ENCODE measurements around the gene ANAPC7.

The ANAPC7 gene

DNA sequence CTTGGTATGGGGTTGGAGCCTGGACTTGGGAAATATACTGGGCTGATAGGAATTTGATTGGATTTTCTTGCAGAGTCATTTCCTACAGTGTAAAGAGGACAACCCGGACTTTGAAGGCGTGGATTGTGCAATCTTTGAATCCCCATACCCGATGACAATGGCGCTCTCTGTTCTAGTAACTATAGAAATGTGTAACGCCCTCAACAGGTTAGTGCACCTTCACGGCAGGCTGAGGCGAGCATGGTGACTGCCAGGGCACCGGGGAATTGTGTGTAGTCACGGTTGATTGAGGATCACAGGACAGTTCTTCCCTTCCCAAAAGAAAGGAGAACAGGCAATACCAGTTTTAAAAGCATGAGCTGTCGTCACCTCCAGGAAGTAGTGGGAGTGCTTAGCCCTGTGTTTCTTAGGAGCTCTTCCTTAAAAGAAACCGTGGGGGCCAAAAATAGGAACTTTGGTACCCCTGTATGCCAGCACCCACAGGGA lies 58.3 kb downstream of the ANAPC7 start:
- no peaks in the 10 kb centered on the region for H3K27me3 ChIP-seq (ENCODE audit: insufficient read depth, low read length, poor library complexity)
- no peak overlapping the region for H2AFZ ChIP-seq (ENCODE audit: low read depth, low read length)
- H3K27ac ChIP-seq (ENCODE audit: low read length): no peak overlapping the region
- peaks cover 99% of the 10 kb centered on the region for H3K36me3 ChIP-seq (ENCODE audit: insufficient read depth, low read length)
- H3K79me2 ChIP-seq (ENCODE audit: insufficient read depth, low read length): no peaks in the 10 kb centered on the region
- no peaks in the 10 kb centered on the region for H3K9me3 ChIP-seq (ENCODE audit: insufficient read depth, low read length, severe bottlenecking)
- no peak overlapping the region for H3K9ac ChIP-seq (ENCODE audit: low read depth, low read length)
- no peak overlapping the region for H3K4me3 ChIP-seq (ENCODE audit: low read depth in 1 of 2, low read length in 2 of 2)
- DNase-seq (no peak), ATAC-seq (ENCODE audit: insufficient read depth, low read depth) (no peak)
- no peak overlapping the region for H3K4me2 ChIP-seq (ENCODE audit: insufficient read depth, low read length)
- TF ChIP-seq EZH2 (IDR thresholded peaks at IDR 0.05; ENCODE audit: borderline replicate concordance, low read depth, low read length, severe bottlenecking): no peak
- TF ChIP-seq, protein P1, sequence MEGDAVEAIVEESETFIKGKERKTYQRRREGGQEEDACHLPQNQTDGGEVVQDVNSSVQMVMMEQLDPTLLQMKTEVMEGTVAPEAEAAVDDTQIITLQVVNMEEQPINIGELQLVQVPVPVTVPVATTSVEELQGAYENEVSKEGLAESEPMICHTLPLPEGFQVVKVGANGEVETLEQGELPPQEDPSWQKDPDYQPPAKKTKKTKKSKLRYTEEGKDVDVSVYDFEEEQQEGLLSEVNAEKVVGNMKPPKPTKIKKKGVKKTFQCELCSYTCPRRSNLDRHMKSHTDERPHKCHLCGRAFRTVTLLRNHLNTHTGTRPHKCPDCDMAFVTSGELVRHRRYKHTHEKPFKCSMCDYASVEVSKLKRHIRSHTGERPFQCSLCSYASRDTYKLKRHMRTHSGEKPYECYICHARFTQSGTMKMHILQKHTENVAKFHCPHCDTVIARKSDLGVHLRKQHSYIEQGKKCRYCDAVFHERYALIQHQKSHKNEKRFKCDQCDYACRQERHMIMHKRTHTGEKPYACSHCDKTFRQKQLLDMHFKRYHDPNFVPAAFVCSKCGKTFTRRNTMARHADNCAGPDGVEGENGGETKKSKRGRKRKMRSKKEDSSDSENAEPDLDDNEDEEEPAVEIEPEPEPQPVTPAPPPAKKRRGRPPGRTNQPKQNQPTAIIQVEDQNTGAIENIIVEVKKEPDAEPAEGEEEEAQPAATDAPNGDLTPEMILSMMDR (IDR thresholded peaks at IDR 0.05; ENCODE audit: borderline replicate concordance, extremely low read depth, low read length, poor library complexity, severe bottlenecking): no peak
- peaks cover 11% of the 10 kb centered on the region for H4K20me1 ChIP-seq (ENCODE audit: insufficient read depth, low read length)
- no peaks in the 10 kb centered on the region for H3K4me1 ChIP-seq (ENCODE audit: insufficient read depth, low read length)

DNA sequence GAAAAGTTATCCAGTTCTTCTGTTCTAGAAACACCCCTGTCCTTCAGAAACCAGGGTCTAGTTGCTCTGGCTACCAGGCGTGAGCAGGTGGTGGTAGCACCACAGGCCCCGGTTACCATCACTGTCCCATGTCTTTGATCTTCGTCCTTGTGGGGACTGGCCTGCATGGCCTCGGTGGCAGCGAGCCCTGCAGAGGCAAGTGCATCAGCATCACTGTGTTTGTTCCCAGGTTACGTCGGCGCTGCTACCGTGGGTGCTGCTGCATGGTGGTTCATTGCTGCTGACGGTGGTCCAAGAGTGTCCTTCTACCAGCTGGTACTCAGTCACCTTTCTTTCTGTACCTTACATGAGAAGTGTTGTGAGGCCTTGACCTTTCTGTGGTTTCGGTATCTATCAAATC lies 58.9 kb downstream of the ANAPC7 start:
- H3K4me2 ChIP-seq (ENCODE audit: insufficient read depth, low read length): no peak overlapping the region
- no peak for TF ChIP-seq EZH2 (IDR thresholded peaks at IDR 0.05; ENCODE audit: borderline replicate concordance, low read depth, low read length, severe bottlenecking)
- TF ChIP-seq, protein P1 (IDR thresholded peaks at IDR 0.05; ENCODE audit: borderline replicate concordance, extremely low read depth, low read length, poor library complexity, severe bottlenecking): no peak
- H3K9me3 ChIP-seq (ENCODE audit: insufficient read depth, low read length, severe bottlenecking): no peaks in the 10 kb centered on the region
- H3K4me1 ChIP-seq (ENCODE audit: insufficient read depth, low read length): no peaks in the 10 kb centered on the region
- DNase-seq (no peak), ATAC-seq (ENCODE audit: insufficient read depth, low read depth) (no peak)
- no peak overlapping the region for H3K9ac ChIP-seq (ENCODE audit: low read depth, low read length)
- peaks cover 11% of the 10 kb centered on the region for H4K20me1 ChIP-seq (ENCODE audit: insufficient read depth, low read length)
- no peaks in the 10 kb centered on the region for H3K27me3 ChIP-seq (ENCODE audit: insufficient read depth, low read length, poor library complexity)
- H3K27ac ChIP-seq (ENCODE audit: low read length): no peak overlapping the region
- H3K36me3 ChIP-seq (ENCODE audit: insufficient read depth, low read length): peaks cover 100% of the 10 kb centered on the region
- no peak overlapping the region for H3K4me3 ChIP-seq (ENCODE audit: low read depth in 1 of 2, low read length in 2 of 2)
- H3K79me2 ChIP-seq (ENCODE audit: insufficient read depth, low read length): no peaks in the 10 kb centered on the region
- H2AFZ ChIP-seq (ENCODE audit: low read depth, low read length): no peak overlapping the region

DNA sequence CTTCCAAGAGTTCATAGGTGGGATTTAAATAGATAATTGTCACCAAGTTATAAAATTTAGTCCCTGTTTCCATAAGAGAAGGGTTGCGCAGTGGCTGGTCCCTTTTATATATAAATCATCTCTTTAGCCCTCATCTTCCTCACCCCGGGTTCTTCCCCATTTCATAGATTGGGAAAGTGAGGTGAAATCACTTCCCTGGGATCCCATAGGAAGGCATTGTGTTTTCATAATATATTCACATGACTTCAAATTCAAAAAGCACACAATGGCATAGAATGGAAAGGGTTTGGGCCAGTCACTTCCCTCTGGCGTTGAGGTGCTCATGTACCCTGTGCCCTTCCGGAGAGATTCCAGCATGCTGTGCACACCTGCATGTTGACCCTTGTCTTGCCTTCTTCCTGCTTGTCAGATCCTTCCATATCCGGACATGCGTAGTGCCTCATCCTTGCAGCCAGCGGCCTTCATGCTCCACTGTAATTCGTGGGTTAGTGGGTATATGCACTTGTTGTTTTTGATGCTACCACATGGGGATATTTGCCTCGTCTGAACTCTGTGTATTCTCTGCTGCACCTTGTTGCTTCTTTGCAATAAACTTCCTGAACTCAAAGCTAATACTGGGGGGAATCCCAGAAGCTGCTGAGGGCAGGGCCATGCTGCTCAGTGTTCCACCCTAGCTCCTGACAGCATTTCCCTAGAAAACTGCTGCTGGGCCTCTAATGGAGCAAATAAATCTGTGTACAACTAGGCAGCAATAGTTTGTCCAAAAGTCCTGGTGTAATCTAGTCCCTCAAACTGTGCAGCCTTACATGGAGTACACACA lies 59.6 kb downstream of the ANAPC7 start:
- Histone ChIP-seq H3K79me2 (ENCODE audit: insufficient read depth, low read length) (no peaks in the 10 kb centered on the region), H3K27me3 (ENCODE audit: insufficient read depth, low read length, poor library complexity) (no peaks in the 10 kb centered on the region), H3K27ac (ENCODE audit: low read length) (no peak overlapping the region), H3K36me3 (ENCODE audit: insufficient read depth, low read length) (peaks cover 100% of the 10 kb centered on the region), H3K4me1 (ENCODE audit: insufficient read depth, low read length) (no peaks in the 10 kb centered on the region), H3K4me3 (ENCODE audit: low read depth in 1 of 2, low read length in 2 of 2) (no peak overlapping the region), H3K9me3 (ENCODE audit: insufficient read depth, low read length, severe bottlenecking) (no peaks in the 10 kb centered on the region), H2AFZ (ENCODE audit: low read depth, low read length) (no peak overlapping the region), H4K20me1 (ENCODE audit: insufficient read depth, low read length) (peaks cover 6% of the 10 kb centered on the region; the same call in 1 of the 2 replicates), H3K4me2 (ENCODE audit: insufficient read depth, low read length) (no peak overlapping the region), H3K9ac (ENCODE audit: low read depth, low read length) (no peak overlapping the region)
- no peak for ATAC-seq (ENCODE audit: insufficient read depth, low read depth)
- no peak for DNase-seq
- TF ChIP-seq EZH2 (IDR thresholded peaks at IDR 0.05; ENCODE audit: borderline replicate concordance, low read depth, low read length, severe bottlenecking): no peak
- TF ChIP-seq, protein P1 (IDR thresholded peaks at IDR 0.05; ENCODE audit: borderline replicate concordance, extremely low read depth, low read length, poor library complexity, severe bottlenecking): no peak
